ENCODE data around the gene GOLGA6L10.
"Not testable (repeated sequence)": the region's sequence is repeated elsewhere in the genome, so short reads cannot be mapped to it uniquely, and the experiment has no call there.

The GOLGA6L10 gene

DNA sequence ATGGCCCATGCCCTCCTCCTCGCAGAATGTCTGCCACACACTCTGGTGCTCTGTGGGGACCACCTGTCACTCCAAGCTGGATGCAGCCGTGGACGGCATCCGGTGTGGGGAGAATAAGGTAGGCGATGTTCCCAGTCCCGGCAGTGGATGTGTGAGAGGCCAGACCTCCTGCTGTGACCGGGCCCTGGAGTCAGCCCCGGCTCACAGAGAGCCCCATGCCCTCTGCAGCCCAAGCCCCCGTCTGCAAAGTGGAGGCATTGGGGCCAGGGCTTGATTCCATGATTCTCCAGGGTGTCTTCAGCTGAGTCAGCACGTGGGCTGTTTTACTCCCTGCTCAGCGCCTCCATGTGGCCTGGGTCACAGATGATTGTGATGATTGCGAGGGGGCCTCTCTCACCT is 32.2 kb downstream of the GOLGA6L10 start:
- no peak for DNase-seq

DNA sequence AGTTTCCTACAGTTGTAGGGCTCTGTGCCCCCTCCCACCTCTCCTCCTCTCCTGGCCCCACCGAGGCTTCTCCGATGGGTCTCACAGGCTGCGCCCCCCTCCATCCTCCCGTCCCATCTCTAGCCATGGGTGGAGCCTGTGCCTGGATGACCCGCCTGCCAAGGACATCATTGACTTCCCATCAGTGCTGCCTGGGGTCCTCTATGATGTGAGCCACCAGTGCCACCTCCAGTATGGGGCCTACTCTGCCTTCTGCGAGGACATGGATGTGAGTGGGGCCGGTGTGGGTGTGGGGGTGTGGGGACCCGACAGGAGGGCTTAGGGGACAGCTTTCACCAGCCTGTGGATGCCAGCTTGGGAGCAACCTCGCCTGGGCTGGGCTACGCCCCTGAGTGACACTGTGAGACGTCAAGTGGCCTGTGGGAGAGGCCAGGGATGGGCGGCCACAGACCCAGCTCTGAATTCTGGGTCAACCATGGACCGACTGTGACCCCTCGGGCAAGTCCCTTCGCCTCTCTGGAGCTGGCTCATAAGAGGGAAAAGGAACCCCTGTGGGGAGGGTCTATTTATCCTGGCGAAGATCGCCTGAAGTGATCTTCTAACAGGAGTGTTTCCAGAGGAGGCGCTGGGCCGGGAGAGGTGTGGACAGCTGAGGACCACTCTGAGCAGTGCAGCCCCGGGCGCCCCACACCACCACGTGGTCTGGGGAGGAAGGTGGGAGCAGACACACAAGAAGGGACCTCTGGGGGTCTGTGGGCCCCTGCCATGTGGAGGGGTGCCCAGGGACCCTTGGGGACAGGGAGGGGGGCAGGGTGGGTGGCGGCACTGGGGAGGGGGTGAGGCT is 32.8 kb downstream of the GOLGA6L10 start:
- not testable (repeated sequence) for DNase-seq

DNA sequence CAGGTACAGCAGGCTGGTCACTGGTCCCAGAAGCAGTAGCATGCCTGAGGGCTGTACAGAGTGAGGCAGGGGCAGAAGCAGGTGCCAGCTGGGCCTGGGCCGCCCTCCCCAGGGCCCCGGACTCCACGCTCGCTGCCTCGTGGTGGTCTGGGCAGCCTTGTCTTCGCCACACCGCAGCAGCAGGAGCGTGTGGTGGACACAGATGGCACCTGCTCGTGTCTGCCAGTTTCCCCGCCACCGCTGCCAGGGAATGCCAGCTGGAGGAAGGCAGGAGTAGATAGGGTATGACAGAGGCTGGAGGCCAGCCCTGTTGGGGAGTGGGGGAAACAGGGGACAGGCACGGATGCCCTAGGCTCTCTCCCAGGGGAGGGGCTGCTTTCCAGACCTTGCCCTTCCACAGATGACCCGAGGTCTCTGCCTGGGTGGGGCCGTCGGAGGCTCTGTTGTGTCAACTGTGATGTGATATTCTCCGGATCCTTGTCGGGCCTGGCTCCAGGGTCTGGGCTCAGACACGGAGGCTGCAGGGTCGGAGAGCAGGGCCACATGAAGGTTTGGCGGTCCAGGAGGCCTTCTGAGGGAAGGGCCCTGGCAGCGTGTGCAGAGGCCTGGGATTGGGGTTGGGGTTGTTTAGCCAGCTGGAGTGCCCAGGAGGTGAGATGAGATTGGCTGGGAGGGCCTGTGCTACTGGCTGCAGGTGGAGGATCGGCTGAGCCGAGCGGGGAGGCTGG is 33.6 kb downstream of the GOLGA6L10 start:
- no peak for DNase-seq

DNA sequence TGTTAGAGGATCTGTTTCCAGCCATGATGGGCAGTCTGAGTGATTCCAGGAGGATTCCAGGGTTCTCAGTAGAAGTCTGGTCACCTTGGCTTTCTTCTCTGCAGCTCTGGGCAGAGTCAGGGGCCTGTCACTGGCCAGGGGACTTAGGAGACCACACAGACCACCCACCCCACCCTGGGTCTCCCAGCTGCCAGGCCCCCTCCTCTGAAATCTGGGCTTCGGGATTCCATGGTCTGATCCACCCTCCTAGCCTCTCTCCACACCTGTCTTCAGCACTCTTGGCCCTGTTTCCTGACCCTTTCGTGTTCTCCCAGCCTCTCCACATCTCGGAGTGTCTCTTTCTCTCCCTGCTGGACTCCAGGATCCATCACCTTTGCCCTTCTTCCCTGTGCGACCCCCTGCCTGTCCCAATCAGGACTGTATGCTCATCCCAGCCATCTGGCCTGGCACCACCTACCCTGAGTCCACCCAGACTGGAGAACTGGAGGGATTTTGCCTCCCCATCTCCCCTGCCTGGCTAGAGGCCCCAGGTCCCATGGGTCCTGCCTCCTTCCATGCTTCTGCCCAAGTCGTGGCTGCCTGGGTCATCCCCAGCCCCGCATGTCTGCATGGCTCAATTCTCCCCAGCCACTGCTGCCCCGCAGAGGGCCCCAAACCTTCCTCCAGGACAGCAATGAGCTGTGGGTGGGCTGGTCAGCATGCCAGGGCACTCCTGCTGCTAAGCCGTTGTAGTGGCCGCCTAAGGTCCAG is 34.3 kb downstream of the GOLGA6L10 start:
- no peak for DNase-seq

DNA sequence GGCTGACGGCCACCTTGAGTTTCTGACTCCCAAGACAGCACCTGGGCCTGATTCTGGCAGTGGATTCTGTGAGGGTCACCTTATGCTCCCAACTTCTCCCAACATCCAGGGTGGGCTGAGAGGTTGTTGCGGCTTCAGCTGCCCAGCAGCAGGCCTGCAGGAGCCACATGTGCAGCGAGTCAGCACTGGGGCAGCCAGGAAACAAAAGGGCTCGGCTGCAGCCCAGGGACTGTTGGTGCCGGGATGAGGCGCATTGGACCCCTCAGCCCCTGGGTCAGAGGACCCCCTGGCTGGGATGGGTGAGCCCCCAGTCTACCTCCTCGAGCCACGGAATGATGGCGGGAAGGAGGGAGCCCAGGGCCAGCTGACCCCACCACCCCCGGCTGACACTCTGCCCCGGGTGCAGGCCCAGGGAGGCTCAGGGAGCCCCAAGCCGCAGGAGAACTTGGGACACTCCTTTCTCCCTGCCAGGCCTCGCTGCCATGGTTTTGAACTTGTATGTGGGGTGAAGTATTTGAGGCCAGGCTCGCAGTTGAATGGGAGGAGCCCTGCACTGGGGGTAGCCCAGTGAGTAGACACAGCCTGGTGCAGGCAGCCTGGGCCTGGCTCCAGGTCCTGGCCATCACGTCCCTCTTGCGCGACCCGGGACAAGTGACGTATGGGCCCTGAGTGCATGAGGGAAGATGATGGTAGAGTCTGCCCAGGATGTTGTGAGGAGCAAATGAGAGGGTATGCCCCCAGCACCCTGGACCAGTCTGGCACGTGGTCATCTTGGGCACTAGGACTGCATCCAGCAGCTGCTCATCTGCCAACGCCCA is 35.1 kb downstream of the GOLGA6L10 start:
- DNase-seq, result not testable (repeated sequence)

DNA sequence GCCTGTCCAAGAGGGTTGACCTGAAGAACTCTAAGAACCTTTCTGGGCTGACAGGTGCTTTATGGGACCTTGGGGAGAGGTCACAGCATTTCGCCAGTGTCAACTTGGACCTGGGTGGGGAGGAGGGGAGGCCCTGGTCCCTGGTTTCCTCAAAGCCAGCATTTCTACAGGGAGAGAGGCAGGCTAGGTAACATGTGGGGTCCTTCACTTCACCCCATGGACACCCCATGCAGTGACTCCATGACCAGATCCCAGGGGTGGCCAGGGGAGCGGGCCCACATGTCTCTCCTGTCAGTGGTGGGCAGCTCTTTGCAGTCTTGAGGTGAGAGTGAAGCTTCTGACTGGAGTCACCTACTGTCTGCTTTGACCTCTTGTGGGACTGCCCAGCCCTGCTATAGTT is 35.8 kb downstream of the GOLGA6L10 start:
- DNase-seq, result no peak

DNA sequence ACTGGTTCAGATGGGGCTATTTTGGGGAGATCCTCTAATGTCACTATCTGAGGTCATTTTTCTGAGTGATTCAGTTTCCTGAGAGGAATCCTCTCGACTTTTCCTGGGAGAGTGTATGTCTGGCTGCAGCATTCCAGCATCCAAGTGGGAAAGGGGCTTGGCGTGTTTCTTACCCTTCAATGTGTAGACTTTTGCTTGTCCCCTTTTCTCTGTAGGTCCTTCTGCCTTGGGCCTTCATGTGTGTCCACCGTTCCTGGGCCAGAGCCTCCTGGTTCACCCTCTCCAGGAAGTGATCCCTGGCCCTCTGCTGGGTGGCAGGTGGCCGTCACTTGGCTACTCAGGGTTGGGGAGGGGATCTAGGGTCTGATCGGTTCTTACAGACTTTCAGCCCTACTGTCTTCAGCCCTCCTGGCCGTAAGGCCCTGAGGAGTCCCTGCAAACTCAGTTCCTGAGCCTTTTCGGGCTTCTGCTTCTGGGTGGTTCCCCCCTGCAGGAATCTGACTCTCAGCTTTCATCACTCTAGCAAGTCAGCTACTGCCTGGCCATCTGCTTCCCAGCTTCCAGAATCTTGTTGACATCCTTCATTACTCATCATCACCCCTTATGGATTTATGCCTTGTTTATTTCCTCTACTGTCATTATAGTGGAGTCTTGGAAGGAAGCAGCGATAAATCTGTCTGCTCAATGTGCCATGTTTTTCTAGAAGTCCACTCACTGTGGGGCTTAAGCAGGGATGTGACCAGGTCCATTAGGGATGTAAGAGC is 36.5 kb downstream of the GOLGA6L10 start:
- DNase-seq, result no peak

DNA sequence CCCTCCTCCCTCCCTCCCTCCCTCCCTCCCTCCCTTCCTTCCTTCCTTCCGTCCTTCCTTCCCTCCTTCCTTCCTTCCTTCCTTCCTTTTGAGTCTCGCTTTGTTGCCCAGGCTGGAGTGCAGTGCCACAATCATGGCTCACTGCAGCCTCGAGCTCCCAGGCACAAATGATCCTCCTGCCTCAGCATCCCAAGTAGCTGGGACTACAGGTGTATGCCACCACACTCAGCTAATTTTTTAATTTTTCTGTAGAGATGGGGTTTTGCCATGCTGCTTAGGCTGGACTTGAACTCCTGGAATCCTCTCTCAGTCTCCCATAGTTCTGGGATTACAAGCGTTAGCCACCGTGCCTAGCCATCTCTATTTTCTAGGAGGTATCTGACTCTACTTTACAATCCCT is 38.0 kb downstream of the GOLGA6L10 start:
- DNase-seq, result not testable (repeated sequence)

DNA sequence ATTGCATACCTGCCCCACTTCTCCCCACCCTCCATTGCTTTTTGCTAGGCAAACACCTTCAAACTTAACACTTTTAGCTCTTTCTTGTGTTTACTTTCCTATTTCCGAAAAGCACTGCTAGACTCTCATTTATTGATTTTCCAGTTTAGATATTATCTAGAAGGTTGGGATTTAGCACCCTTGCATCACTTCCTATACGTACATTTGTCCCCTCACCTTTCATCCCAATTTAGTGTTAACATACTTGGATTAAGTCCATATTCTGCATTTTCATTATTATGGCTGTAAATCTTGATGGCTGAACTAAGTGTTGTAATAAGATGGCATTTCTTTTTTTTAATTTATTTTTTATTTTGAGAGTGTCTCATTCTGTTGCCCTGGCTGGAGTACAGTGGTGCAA is 39.5 kb downstream of the GOLGA6L10 start:
- no peak for DNase-seq

DNA sequence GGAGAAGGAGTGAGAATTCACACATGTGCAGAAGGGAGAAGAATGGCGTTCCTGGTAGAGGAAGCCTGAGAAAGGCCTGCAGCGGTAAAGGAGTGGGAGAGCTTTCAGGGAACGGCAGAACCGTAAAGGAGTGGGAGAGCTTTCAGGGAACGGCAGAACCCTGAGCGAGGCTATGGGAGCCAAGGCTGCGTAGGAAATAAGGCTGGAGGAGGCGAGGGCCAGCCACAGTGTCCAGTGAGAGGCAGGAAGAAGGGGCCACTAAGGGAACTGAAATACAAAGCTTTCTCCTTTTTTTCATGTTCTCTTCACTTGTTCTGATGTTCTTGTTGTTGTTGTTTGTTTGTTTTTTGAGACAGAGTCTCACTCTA is 41.6 kb downstream of the GOLGA6L10 start:
- DNase-seq, result no peak

DNA sequence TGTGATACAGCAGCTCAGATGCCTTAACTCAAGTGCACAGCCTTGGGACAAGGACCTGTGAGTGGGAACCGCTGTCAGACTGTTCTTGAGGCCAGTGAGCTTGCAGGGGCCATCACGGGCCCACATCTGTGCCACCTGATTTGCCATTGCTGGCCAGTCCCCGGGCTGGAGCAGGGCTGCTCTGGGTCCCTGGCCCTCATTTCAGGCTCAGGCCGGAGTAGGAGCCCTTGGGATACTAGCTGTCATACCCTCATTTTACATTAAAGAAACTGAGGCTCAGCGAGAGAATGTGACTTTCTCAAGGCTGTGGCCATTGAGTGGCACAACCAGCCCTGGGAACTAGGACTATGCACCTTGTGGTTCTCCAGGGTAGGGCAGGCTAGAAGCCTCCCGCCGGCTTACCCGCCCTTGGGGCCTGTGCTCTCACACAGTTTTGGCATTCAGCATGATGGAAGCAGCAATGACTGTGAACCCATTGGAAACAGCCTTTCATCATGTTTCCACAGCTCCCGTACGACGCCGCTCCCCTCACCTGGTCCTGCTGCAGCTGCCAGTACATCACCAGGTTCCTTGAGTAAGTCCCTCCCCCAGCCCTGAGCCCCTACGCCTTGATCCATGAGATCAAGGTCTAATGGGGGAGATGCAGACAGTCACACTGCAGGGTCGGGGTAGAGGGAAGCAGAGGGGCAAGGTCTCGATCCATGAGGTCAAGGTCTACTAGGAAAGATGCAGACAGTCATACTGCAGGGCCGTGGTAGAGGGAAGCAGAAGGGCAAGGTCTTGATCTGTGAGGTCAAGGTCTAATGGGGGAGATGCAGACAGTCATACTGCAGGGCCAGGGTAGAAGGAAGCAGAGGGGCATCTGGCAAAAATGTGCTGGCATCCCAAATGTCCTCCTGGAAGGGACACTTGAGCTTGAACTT is 42.2 kb downstream of the GOLGA6L10 start:
- no peak for DNase-seq

DNA sequence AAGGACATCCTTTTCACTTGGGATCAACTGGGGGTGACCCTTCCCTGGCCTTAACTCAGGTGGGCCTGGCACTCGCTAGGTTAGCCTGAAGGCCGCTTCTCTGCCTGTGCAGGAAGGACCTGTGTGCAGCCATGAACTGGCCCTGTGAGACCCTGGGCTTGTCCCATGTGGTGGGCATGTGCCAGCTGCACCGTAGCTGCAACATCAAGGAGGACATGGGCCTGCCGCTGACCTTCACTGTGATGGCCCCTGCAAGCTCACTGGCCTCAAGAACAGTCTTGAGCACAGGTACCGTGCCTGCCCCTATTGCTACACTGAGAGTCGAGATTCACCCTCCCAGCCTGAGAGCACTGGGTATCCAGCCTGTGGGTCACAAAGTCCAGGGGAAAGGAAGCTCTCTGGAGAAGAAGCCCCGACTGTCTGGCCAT is 43.6 kb downstream of the GOLGA6L10 start:
- DNase-seq, result no peak

DNA sequence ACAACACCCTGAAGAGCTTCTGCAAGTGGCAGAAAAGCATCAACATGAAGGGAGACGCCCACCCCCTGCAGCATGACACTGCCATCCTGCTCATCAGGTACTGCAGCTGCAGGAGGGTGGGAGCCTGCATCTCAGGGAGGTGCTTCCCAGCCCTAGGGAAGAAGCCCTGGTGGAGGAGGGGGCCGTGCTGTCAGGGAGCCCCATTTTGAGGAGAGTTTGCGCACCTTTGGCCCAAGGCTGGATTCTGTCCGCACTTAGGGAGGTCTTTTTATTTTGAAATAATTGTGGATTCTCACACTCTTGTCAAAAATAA is 44.5 kb downstream of the GOLGA6L10 start:
- no peak for DNase-seq

DNA sequence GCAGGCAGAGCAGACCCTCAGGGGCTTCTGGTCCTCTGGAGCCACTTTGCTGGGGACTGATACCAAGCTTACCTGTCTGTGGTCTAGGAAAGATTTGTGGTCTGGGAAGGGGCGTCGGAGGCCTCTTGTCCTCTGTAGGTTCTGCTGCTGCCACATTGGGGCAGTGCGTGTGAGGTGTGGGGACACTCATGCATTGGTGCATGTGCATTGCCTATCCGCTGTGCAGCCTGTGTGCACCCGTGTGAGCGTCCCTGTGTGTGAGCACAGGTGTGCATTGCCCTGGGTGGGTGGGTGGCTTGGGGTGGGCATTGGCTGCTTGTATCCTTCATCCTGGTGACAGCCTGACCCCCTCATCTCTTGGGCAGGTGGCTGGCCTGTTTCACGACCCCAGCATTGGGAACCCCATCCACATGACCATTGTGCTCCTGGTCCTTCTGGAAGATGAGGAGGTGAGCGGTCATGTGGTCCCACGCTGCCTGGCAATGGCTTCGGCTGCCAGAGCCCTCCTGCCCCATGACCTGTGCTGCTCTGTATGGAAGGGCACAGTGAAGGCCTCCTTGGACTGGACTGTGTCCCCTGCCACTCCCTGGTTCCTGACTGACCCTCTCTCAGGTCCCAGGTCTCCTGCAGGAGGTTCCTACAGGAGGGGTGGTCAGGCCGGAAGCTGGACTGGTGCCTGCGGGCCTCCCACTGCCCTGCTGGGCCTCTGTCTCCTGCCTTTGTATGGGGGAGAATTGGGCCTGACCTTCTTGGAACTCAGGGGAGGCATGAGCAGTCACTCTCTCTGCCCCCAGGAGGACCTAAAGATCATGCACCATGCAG is 45.1 kb downstream of the GOLGA6L10 start:
- no peak for DNase-seq

DNA sequence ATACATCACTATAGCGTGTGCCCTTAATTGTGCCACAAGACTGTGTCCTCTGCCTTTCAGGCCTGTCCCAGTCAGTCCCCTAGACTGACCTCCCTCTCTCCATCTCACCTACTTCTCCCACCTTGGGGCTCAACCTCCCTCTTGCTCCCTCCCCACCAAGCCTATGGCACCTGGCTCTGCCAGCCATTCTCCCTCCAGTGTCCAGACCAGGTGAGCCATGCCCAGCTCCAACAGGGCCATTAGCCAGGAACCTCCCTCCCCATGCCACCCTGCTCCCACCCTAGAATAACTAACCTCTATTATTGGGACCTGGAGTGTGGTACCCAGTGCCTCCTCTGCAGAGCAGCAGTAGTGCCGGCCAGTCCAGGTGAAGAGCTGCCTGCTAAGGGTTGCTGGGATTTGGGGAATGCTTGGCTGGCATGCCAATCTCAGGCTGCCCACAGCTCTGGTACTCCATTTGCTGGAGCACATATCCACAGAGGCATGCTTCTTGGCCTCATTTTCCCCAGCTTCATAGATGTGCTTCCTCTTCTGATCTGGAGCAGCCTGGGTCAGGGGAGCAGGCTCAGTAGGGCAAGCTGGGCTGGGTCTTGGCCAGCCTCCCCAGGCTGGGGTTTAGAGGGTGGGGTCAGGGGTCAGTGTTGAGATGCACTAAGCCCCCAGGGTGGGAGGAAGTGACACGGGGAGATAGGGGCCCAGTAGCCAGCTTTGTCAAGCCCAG is 47.8 kb downstream of the GOLGA6L10 start:
- no peak for DNase-seq

DNA sequence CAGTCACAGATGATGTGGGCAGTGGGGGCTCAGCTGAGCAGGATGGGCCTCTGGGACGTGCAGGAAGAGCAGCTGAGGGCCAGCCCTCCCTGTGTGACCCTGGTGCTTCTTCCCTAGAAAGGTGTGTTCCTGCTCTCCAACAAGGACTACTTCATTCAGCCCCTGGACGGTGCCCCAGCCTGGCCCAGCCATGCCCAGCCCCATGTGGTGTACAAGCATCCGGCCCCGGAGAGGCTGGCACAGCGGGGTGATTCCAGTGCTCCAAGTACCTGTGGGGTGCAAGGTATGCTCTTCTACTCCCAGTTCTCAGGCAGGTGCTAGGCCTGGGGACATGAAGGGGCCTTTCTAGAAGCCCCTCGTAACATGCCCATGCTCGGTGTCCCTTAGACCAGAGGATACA is 48.4 kb downstream of the GOLGA6L10 start:
- no peak for DNase-seq

DNA sequence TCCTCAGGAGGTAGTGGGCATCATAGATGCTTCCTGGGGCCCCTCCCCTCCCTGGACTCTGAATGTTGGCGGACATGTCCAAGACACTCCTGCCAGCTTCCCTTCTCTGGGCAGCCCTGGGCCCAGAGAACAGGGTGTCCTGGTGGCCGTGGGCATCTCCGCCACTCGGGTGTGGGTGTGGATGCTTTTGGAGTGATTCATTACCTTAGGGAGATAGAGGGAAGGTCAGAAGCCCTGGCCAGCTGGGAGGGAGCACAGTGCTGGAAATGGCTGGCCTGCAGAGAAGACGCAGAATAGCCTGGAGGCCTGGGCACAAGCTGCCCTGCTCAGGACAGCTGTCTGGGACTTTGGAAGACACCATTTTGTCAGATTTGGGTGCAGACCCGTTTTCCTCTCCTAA is 48.9 kb downstream of the GOLGA6L10 start:
- not testable (repeated sequence) for DNase-seq

DNA sequence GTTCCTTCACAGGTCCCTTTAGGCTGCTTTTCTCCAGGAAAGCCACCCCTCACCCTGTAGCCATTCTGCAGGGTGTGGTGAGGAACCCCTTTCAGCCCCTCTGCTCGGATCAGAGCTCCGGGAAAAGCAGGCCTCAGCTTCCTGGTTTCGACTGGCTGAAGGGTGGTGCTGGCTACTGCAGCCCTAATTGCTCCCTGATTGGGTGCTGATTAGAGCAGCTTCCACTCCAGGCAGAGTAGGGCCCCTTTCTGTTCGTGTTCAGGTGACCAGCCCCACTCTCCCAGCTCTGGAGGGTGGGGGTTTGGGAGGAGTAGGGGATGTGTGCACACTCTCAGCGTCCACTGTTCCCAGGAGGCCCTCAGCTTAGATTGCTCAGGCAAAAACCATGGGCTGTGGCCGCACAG is 49.8 kb downstream of the GOLGA6L10 start:
- DNase-seq, result not testable (repeated sequence)

DNA sequence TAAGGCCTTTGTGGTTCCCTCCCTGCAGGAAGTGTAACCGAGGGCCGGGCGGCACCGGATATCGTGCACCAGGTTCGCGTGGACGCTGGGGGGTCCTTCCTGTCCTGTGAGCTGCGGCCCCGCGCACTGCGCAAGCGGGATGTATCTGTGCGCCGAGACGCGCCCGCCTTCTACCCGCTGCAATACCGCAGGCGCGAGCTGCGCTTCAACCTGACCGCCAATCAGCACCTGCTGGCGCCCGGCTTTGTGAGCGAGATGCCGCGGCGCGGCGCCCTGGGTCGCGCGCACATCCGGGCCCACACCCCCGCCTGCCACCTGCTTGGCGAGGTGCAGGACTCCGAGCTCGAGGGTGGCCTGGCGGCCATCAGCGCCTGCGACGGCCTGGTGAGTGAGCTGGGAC is 50.8 kb downstream of the GOLGA6L10 start:
- DNase-seq, result peak; percentile 59

Data from activated CD4-positive, alpha-beta T cell treated with anti-CD3 and anti-CD28 coated beads, Interleukin-10, Interleukin-2, amounts not matched to agents 100 ng/mL and 50 ng/mL, durations not matched to agents 16 hours and 8 hours (primary cell).